Mucosa of gallbladder (tissue), 1 donor: Measurements from ENCODE around the gene TMEM151B. TPM values are rescaled to one million over a fixed set of nuclear protein-coding genes. Genes with fewer than 3 reads are reported as not detected.

Source experiments
- DNase-seq: peaks from one replicate; pipeline ENCODE4 v3.0.0-alpha.2; 2020; ENCODE audit warnings: low spot score
- total RNA-seq: library from RNA; stranded (reverse); gene quantifications from one replicate; pipeline ENCODE4 v1.2.1, GENCODE V29; 2021
- donor health status: DM: no; HTN: no; CAD: no.

Gene TMEM151B
- total RNA-seq, 1 donor from 2014 or later, result 0.12 TPM

GRCh38 chr6:44250718-44251123 lies 19.5 kb upstream of the TMEM151B start:
- DNase-seq, result no peak

GRCh38 chr6:44251576-44252524 lies 18.4 kb upstream of the TMEM151B start:
- DNase-seq, result no peak

GRCh38 chr6:44253307-44254101 lies 16.7 kb upstream of the TMEM151B start:
- DNase-seq, result no peak

- DNase-seq, result no peak
Measured at GRCh38 chr6:44254191-44255104, 15.8 kb upstream of the TMEM151B start.

- DNase-seq, result no peak
Measured at GRCh38 chr6:44255105-44255808, 15.0 kb upstream of the TMEM151B start.

- DNase-seq, result no peak
Measured at GRCh38 chr6:44255871-44256774, 14.1 kb upstream of the TMEM151B start.

- no peak for DNase-seq
Measured at GRCh38 chr6:44256775-44257024, 13.6 kb upstream of the TMEM151B start.

- peak; percentile 49 for DNase-seq
Measured at GRCh38 chr6:44257025-44257752, 13.1 kb upstream of the TMEM151B start, which contains the start of gene SLC35B2. Gene SLC35B2, minus strand, starts transcription at chr6:44257528. Its CDS starts 118 bp downstream, at chr6:44257410.

- no peak for DNase-seq
Measured at GRCh38 chr6:44257753-44258324, 12.4 kb upstream of the TMEM151B start.

GRCh38 chr6:44258325-44258863 lies 11.9 kb upstream of the TMEM151B start:
- no peak for DNase-seq

- DNase-seq, result no peak
Measured at GRCh38 chr6:44258921-44259320, 11.3 kb upstream of the TMEM151B start.

GRCh38 chr6:44260011-44260410 lies 10.2 kb upstream of the TMEM151B start:
- DNase-seq, result no peak

- DNase-seq, result no peak
Measured at GRCh38 chr6:44260451-44261297, 9.6 kb upstream of the TMEM151B start.

- DNase-seq, result no peak
Measured at GRCh38 chr6:44261581-44261980, 8.7 kb upstream of the TMEM151B start.

GRCh38 chr6:44262467-44263353 lies 7.5 kb upstream of the TMEM151B start:
- DNase-seq, result no peak

- no peak for DNase-seq
Measured at GRCh38 chr6:44263354-44264100, 6.7 kb upstream of the TMEM151B start.
